Caco-2 (cell line): ENCODE results near the gene APEH. TPM values are rescaled to one million over a fixed set of nuclear protein-coding genes. Genes with fewer than 3 reads are reported as not detected.

Source experiments
- BruUV-seq: library from RNA; stranded (reverse); fragments of 400-500 nt; replicated peaks from 2 replicates; lab custom pipeline; 2021; lab: Mats Ljungman, UMichigan
- CTCF ChIA-PET: fragments of 300-600 bp; sonication (Branson Sonifier 250); formaldehyde crosslinking; loops from one replicate; lab custom pipeline; 2022; ENCODE audit warnings: antibody characterized with exemption; lab: Charles Lee
- POLR2A ChIA-PET: fragments of 300-600 bp; sonication (Branson Sonifier 250); formaldehyde crosslinking; loops from one replicate; lab custom pipeline; 2022; ENCODE audit warnings: antibody characterized with exemption; lab: Charles Lee
- DNase-seq, 2 experiments: peaks; one replicate each; pipeline versions ENCODE4 v3.0.0 to v3.0.0-alpha.2; 2020 to 2022
- H3K27me3 ChIP-seq: replicated peaks from 2 replicates; pipeline ENCODE4 v1.6.0; 2011; ENCODE audit warnings: low read length; ENCODE audit not compliant: control insufficient read depth, insufficient read depth
- H3K36me3 ChIP-seq: 2 replicates; pipeline ENCODE4 v1.5.1; 2011; ENCODE audit warnings: low read length; ENCODE audit not compliant: control insufficient read depth, insufficient read depth
- H3K4me1 ChIP-seq: fragments of 250-450 bp; sonication (Bioruptor Pico); 2 replicates; pipeline ENCODE4 v1.5.1; 2020; ENCODE audit warnings: mild to moderate bottlenecking
- H3K4me3 ChIP-seq: 2 replicates; pipeline ENCODE4 v1.5.1; 2011; ENCODE audit warnings: low read depth, mild to moderate bottlenecking, control low read depth, low read length
- H3K9me3 ChIP-seq: fragments of 250-450 bp; sonication (Bioruptor Pico); 2 replicates; pipeline ENCODE4 v1.5.1; 2020; ENCODE audit warnings: mild to moderate bottlenecking, moderate library complexity
- H3K27ac Mint-ChIP-seq: one replicate; pipeline ENCODE4 v1.8.0; 2022; ENCODE audit warnings: mixed read lengths; ENCODE audit not compliant: unreplicated experiment
- H3K27me3 Mint-ChIP-seq: one replicate; pipeline ENCODE4 v1.8.0; 2022; ENCODE audit warnings: mixed read lengths; ENCODE audit not compliant: insufficient read depth, unreplicated experiment
- H3K36me3 Mint-ChIP-seq: one replicate; pipeline ENCODE4 v1.8.0; 2022; ENCODE audit warnings: mild to moderate bottlenecking, mixed read lengths; ENCODE audit not compliant: insufficient read depth, unreplicated experiment
- H3K4me1 Mint-ChIP-seq: one replicate; pipeline ENCODE4 v1.8.0; 2022; ENCODE audit warnings: low read depth, mixed read lengths; ENCODE audit not compliant: unreplicated experiment
- H3K4me3 Mint-ChIP-seq: one replicate; pipeline ENCODE4 v1.8.0; 2022; ENCODE audit warnings: mild to moderate bottlenecking, moderate library complexity, mixed read lengths; ENCODE audit not compliant: unreplicated experiment
- H3K9me3 Mint-ChIP-seq: one replicate; pipeline ENCODE4 v1.8.0; 2022; ENCODE audit warnings: mixed read lengths; ENCODE audit not compliant: unreplicated experiment
- intact Hi-C: fragments of 100-400 bp; cut with micrococcal nuclease; formaldehyde crosslinking; loops from one replicate; pipeline ENCODE4 v1.10.0; 2022; ENCODE audit not compliant: unreplicated experiment
- total RNA-seq: library from RNA; stranded (reverse); gene quantifications from 2 replicates; pipeline ENCODE4 v1.2.3, GENCODE V29; 2022
- TF ChIP-seq, protein P1 (sequence below), 2 experiments: fragments of 200-600 bp in 1 of 2; IDR thresholded peaks; 1 replicate in 1 of 2; 2 replicates in 1 of 2; pipeline versions ENCODE4 v1.5.1 to v1.8.0; 2011 to 2022; ENCODE audit warnings: antibody characterized with exemption in 1 of 2, control low read depth in 1 of 2, inconsistent platforms in 1 of 2, low read depth in 1 of 2, low read length in 1 of 2, mild to moderate bottlenecking in 1 of 2, moderate library complexity in 1 of 2; ENCODE audit not compliant: insufficient read depth in 1 of 2, severe bottlenecking in 1 of 2, unreplicated experiment in 1 of 2

The APEH gene
- total RNA-seq, 1 experiment from 2014 or later: 236 TPM

DNA sequence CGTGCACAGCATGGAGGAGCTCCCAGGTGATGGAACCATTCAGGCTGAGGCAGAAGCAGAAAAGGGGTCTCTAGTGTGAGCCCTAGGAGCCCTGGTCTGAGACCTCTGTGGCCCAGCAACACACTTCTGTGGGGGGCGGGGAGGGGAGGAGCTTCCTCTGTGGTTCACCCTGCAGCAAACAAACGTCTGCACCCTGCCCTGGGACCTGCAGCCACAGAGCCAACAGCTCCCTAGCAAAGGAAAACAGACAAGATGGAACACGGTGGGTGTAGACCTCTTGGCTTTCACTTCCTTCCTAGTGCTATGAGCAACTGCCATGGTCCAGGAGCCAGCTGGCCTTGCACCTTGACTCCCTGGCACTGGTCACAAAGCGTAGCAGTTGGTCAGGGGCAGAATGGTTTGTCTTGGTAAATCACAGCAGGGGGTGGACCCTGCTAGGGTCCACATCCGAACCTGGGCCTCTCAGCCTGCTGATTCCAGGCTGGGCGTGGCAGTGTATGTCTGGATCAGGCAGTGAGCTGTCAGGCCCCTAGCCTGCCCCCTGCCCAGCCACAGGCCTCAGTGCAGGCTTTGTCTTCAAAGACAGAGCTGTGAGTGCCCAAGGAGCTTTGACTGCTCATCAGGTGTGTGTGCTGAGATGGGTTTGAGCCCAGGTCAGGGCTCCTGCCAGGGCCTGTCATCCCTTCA is 38.6 kb downstream of the APEH start:
- intact Hi-C loops: no loop called here
- H3K36me3 ChIP-seq: no peaks in the 10 kb centered on the region
- Mint-ChIP-seq H3K27me3 (no peaks in the 10 kb centered on the region), H3K27ac (no peak overlapping the region), H3K4me3 (no peak overlapping the region), H3K4me1 (no peaks in the 10 kb centered on the region), H3K36me3 (peaks cover 28% of the 10 kb centered on the region), H3K9me3 (no peaks in the 10 kb centered on the region)
- TF ChIP-seq, protein P1, sequence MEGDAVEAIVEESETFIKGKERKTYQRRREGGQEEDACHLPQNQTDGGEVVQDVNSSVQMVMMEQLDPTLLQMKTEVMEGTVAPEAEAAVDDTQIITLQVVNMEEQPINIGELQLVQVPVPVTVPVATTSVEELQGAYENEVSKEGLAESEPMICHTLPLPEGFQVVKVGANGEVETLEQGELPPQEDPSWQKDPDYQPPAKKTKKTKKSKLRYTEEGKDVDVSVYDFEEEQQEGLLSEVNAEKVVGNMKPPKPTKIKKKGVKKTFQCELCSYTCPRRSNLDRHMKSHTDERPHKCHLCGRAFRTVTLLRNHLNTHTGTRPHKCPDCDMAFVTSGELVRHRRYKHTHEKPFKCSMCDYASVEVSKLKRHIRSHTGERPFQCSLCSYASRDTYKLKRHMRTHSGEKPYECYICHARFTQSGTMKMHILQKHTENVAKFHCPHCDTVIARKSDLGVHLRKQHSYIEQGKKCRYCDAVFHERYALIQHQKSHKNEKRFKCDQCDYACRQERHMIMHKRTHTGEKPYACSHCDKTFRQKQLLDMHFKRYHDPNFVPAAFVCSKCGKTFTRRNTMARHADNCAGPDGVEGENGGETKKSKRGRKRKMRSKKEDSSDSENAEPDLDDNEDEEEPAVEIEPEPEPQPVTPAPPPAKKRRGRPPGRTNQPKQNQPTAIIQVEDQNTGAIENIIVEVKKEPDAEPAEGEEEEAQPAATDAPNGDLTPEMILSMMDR (IDR thresholded peaks at IDR 0.05; ENCODE audit: insufficient read depth in 1 of 2, low read depth in 1 of 2, low read length in 1 of 2, severe bottlenecking in 1 of 2, unreplicated experiment in 1 of 2): no peak
- H3K27me3 ChIP-seq: no peaks in the 10 kb centered on the region
- no peaks in the 10 kb centered on the region for H3K4me1 ChIP-seq
- peak in 1 of 2 experiments; percentile 30 for DNase-seq
- ChIA-PET CTCF (interaction anchor here (0.7 kb wide), 1 partner anchor 9 kb away, joined by 4 read pairs; no protein-coding TSS in a partner anchor), POLR2A (no interaction called here)
- H3K4me3 ChIP-seq: no peak overlapping the region
- H3K9me3 ChIP-seq: no peaks in the 10 kb centered on the region
- no TSS peak for BruUV-seq

DNA sequence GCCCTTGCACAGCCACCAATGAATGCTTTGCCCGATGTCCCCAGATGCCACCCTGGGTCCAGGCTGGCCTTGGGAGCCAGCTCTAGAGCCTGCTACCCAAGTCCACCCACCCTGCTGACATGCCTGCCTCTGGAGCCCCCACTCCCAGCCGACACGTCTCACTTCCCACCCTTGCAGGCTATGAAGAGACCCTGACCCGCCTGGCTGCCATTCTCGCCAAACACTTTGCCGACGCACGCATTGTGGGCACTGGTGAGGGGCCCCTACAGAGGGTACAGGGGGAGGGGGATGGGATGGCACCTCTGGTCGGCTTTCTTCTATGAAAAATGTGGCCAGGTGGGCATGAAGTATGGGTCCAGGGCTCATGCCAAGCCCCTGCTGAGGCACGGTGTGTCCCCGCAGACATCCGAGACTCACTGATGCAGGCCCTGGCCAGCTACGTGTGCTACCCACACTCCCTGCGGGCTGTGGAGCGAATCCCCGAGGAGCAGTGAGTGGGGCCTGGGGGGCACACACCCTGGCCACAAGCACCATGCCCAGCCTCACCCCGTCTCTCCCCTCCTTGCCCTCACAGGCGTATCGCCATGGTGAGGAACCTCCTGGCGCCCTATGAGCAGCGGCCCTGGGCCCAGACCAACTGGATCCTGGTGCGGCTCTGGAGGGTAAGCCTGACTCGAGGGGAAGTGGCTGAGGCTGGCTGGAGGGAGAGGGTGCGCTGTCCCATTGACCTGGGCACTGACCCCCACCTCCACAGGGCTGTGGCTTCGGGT is 39.4 kb downstream of the APEH start:
- Mint-ChIP-seq H3K36me3 (peaks cover 34% of the 10 kb centered on the region), H3K27ac (no peak overlapping the region), H3K4me1 (no peaks in the 10 kb centered on the region), H3K27me3 (no peaks in the 10 kb centered on the region), H3K9me3 (no peaks in the 10 kb centered on the region), H3K4me3 (no peak overlapping the region)
- Histone ChIP-seq H3K4me3 (no peak overlapping the region), H3K36me3 (no peaks in the 10 kb centered on the region), H3K9me3 (no peaks in the 10 kb centered on the region), H3K4me1 (no peaks in the 10 kb centered on the region), H3K27me3 (no peaks in the 10 kb centered on the region)
- BruUV-seq: no TSS peak
- intact Hi-C loops: no loop called here
- TF ChIP-seq, protein P1 (IDR thresholded peaks at IDR 0.05; ENCODE audit: insufficient read depth in 1 of 2, low read depth in 1 of 2, low read length in 1 of 2, severe bottlenecking in 1 of 2, unreplicated experiment in 1 of 2): no peak
- POLR2A ChIA-PET: no interaction called here
- CTCF ChIA-PET: interaction anchor here (0.7 kb wide), 1 partner anchor 10 kb away, joined by 4 read pairs; no protein-coding TSS in a partner anchor
- peak in 1 of 2 experiments; percentile 32 for DNase-seq

DNA sequence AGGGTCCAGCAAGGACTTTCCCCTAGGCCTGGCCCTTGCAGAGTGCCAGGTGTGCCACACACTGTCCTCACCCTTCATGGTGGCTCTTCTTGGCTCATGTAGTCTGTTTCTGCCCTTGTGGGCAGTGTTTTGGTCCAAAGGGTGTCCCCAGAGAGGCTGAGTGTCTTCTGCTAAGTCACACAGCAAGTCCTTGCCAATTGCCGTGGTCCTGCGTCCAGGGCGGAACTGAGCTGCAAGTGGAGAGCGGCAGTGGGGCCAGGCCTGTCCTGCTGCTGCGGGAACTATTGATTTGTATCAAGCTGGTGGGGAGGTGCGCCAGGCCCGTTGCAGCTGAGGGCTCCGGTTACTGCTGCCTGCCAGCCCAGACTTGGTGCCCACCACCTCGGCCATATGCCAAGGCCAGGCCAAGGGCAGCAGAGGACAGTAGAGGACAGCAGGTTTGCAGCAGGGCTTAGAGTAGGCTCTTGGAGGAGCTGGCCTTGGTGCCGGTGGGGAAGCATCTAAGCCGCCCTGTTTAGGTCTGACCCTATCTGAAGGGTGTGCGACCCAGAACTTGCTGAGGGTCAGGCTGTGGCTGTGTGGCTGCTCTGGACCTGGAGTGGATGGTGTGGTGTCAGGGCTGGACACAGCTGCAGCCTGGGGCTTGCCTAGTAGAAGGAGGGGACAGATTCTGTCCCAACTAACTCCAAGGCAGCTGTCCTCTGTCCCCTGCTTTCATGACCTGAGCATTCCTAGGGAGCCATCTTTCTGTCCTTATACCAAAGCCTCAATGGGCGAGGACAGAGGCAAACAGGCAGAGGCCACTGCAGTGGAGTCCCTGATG is 40.8 kb downstream of the APEH start:
- peak in 1 of 2 experiments; percentile 30 for DNase-seq
- CTCF ChIA-PET: no interaction called here
- TF ChIP-seq, protein P1 (IDR thresholded peaks at IDR 0.05; ENCODE audit: insufficient read depth in 1 of 2, low read depth in 1 of 2, low read length in 1 of 2, severe bottlenecking in 1 of 2, unreplicated experiment in 1 of 2): no peak
- POLR2A ChIA-PET: no interaction called here
- intact Hi-C loops: loop anchor here (5.0 kb wide), 1 partner anchor 122 kb away; no protein-coding TSS in a partner anchor
- peaks cover 48% of the 10 kb centered on the region for H3K36me3 Mint-ChIP-seq
- BruUV-seq: no TSS peak
- no peak overlapping the region for H3K4me3 Mint-ChIP-seq
- no peaks in the 10 kb centered on the region for H3K9me3 ChIP-seq
- no peaks in the 10 kb centered on the region for H3K27me3 ChIP-seq
- H3K27ac Mint-ChIP-seq: no peak overlapping the region
- no peak overlapping the region for H3K4me3 ChIP-seq
- H3K4me1 ChIP-seq: no peaks in the 10 kb centered on the region; the same call in 1 of the 2 replicates
- H3K36me3 ChIP-seq: no peaks in the 10 kb centered on the region
- H3K9me3 Mint-ChIP-seq: no peaks in the 10 kb centered on the region
- no peaks in the 10 kb centered on the region for H3K4me1 Mint-ChIP-seq
- no peaks in the 10 kb centered on the region for H3K27me3 Mint-ChIP-seq
